Lung (tissue), 12 donors: Measurements from ENCODE around the gene PDE1C. TPM values are rescaled to one million over a fixed set of nuclear protein-coding genes. Genes with fewer than 3 reads are reported as not detected.

Source experiments
- ATAC-seq: fragments of 200-7000 bp; cut with Tn5 transposase; one replicate; pipeline ENCODE4 v1.9.1; 2020; ENCODE audit warnings: moderate number of reproducible peaks; ENCODE audit not compliant: insufficient read depth, low FRiP score
- DNase-seq, 3 donors: peaks; one replicate each; pipeline ENCODE4 v3.0.0-alpha.2; 2013 to 2017
- H3K27ac ChIP-seq, 2 donors: one replicate each; pipeline ENCODE4 v1.5.1; 2013; ENCODE audit warnings: mild to moderate bottlenecking in 2 of 2, moderate library complexity in 2 of 2, control low read depth in 1 of 2, inconsistent platforms in 1 of 2, low read depth in 1 of 2, low read length in 1 of 2
- H3K27me3 ChIP-seq, 3 donors: one replicate each; pipeline ENCODE4 v1.5.1; 2013; ENCODE audit warnings: low read length in 2 of 3; ENCODE audit not compliant: control insufficient read depth in 3 of 3, insufficient read depth in 3 of 3
- H3K36me3 ChIP-seq, 4 donors: one replicate each; pipeline ENCODE4 v1.5.1; 2013; ENCODE audit warnings: low read length in 4 of 4, mild to moderate bottlenecking in 1 of 4, moderate library complexity in 1 of 4; ENCODE audit not compliant: control insufficient read depth in 4 of 4, insufficient read depth in 4 of 4
- H3K4me1 ChIP-seq, 5 donors: one replicate each; pipeline ENCODE4 v1.5.1; 2013; ENCODE audit warnings: low read length in 5 of 5, mild to moderate bottlenecking in 2 of 5, moderate library complexity in 1 of 5; ENCODE audit not compliant: control insufficient read depth in 5 of 5, insufficient read depth in 5 of 5
- H3K4me3 ChIP-seq: one replicate; pipeline ENCODE4 v1.5.1; 2013; ENCODE audit warnings: mild to moderate bottlenecking, control low read depth, moderate library complexity
- H3K9ac ChIP-seq, 2 donors: one replicate each; pipeline ENCODE4 v1.5.1; 2013; ENCODE audit warnings: low read length in 2 of 2, control low read depth in 1 of 2; ENCODE audit not compliant: insufficient read depth in 1 of 2
- H3K9me3 ChIP-seq, 4 donors: one replicate each; pipeline ENCODE4 v1.5.1; 2013; ENCODE audit warnings: low read length in 3 of 4, mild to moderate bottlenecking in 1 of 4, moderate library complexity in 1 of 4; ENCODE audit not compliant: control insufficient read depth in 4 of 4, insufficient read depth in 3 of 4
- CTCF ChIP-seq: IDR thresholded peaks from 2 replicates; pipeline ENCODE4 v1.5.1; 2012; ENCODE audit warnings: mild to moderate bottlenecking; ENCODE audit errors: control extremely low read depth, extremely low read depth
- WGBS, 2 donors: extraction: QIAGEN DNeasy Blood & Tissue Kit; methylation state at CpG; one replicate each; pipeline ENCODE4 v1.1.7; 2013; 5-methylcytosine and 5-hydroxymethylcytosine counted together
- polyA plus RNA-seq, 2 donors: library from polyadenylated mRNA; stranded (reverse); fragments of 200-250 nt; gene quantifications; one replicate each; pipeline ENCODE4 v1.2.1, GENCODE V29; 2013
- total RNA-seq, 2 donors: library from RNA; depleted of rRNA in 1 of 2; stranded (reverse); fragments of >200 nt in 1 of 2; gene quantifications; one replicate each; pipeline ENCODE4 v1.2.1, GENCODE V29; 2014 to 2021
- donor health status: control.
- donor health status: control.
- donor health status: Bipolar disorder and iron deficiency.
- donor health status: healthy.
- donor health status: DM: yes; HTN: yes; CAD: no.

The PDE1C gene
- total and polyA plus RNA-seq, 4 donors: 1.9 to 14.3 (median 6.1) TPM

- H3K4me3 ChIP-seq: no peak overlapping the region
- no peaks in the 10 kb centered on the region for H3K27me3 ChIP-seq
- TF ChIP-seq CTCF: no peak
- DNase-seq (no peak), ATAC-seq (no peak)
- H3K36me3 ChIP-seq: peaks cover 0 to 5% (median 0%) of the 10 kb centered on the region in 4 donors
- H3K9me3 ChIP-seq: peaks cover 0 to under 1% (median 0%) of the 10 kb centered on the region in 4 donors
- H3K4me1 ChIP-seq: peaks cover 0 to 24% (median 0%) of the 10 kb centered on the region in 5 donors
- no peak overlapping the region for H3K27ac ChIP-seq
- no peak overlapping the region for H3K9ac ChIP-seq
- WGBS, 2 donors: 8 to 10% methylated on average over 3 of the region's 3 CpGs
These were observed 21.2 kb downstream of the PDE1C start for GRCh38 chr7:32048970-32049491.

GRCh38 chr7:32047801-32048200 is 22.4 kb downstream of the PDE1C start:
- Histone ChIP-seq H3K9me3 (no peaks in the 10 kb centered on the region), H3K9ac (no peak overlapping the region), H3K36me3 (peaks cover 0 to 5% (median 0%) of the 10 kb centered on the region in 4 donors), H3K27ac (no peak overlapping the region), H3K4me1 (peaks cover 0 to 23% (median 0%) of the 10 kb centered on the region in 5 donors), H3K27me3 (no peaks in the 10 kb centered on the region), H3K4me3 (no peak overlapping the region)
- ATAC-seq (no peak), DNase-seq (peak in 1 of 3 donors; percentile 7)
- TF ChIP-seq CTCF: no peak

- Histone ChIP-seq H3K36me3 (peaks cover 0 to 5% (median 0%) of the 10 kb centered on the region in 4 donors), H3K9ac (no peak overlapping the region), H3K9me3 (no peaks in the 10 kb centered on the region), H3K4me3 (no peak overlapping the region), H3K27me3 (no peaks in the 10 kb centered on the region), H3K4me1 (peaks cover 0 to 28% (median 0%) of the 10 kb centered on the region in 5 donors), H3K27ac (peak overlapping the region in 1 of 2 donors; percentile 33)
- no peak for TF ChIP-seq CTCF
- DNase-seq: no peak
- ATAC-seq: no peak
- WGBS, 2 donors: 67 to 69% methylated on average over 3 of the region's 3 CpGs
These were observed 23.1 kb downstream of the PDE1C start for GRCh38 chr7:32047075-32047474.

GRCh38 chr7:32045228-32045627 is 25.0 kb downstream of the PDE1C start:
- ATAC-seq (no peak), DNase-seq (no peak)
- no peaks in the 10 kb centered on the region for H3K36me3 ChIP-seq
- H3K9ac ChIP-seq: no peak overlapping the region
- H3K4me3 ChIP-seq: no peak overlapping the region
- TF ChIP-seq CTCF: no peak
- H3K4me1 ChIP-seq: peaks cover 0 to 34% (median 0%) of the 10 kb centered on the region in 5 donors
- peak overlapping the region in 1 of 2 donors; percentile 26 for H3K27ac ChIP-seq
- H3K27me3 ChIP-seq: no peaks in the 10 kb centered on the region
- H3K9me3 ChIP-seq: no peaks in the 10 kb centered on the region
